ENCODE data around the gene PRR23B. TPM values are rescaled to one million over a fixed set of nuclear protein-coding genes. Genes with fewer than 3 reads are reported as not detected.
"Not testable (repeated sequence)": the region's sequence is repeated elsewhere in the genome, so short reads cannot be mapped to it uniquely, and the experiment has no call there.

Gene PRR23B
- polyA plus RNA-seq (ENCODE audit: insufficient read length in 12 of 12) = not detected
- long read RNA-seq, donor 1 = 0 reads
- long read RNA-seq, donor 2 = 0 reads
- long read RNA-seq, donor 3 = 0 reads
- long read RNA-seq, donor 4 = 0 reads
- long read RNA-seq, donor 5 = 0 reads
- long read RNA-seq, donor 6 = 0 reads
- long read RNA-seq, donor 7, partial matches to known transcripts = 0 of 1 reads
- long read RNA-seq, donor 7, other reads (novel, unspliced or antisense) = 0 of 1 reads
- long read RNA-seq, donor 8 = 0 reads
- long read RNA-seq, donor 9 = 0 reads
- long read RNA-seq, donor 10 = 0 reads
- long read RNA-seq, donor 11 = 0 reads

- no peak for DNase-seq
These were observed at the start of gene PRR23B for GRCh38 chr3:139020868-139021234. TSS of gene PRR23B (minus strand) at chr3:139020926. CDS start at chr3:139020661, 265 bp downstream.

GRCh38 chr3:139062918-139063317 is 42.2 kb upstream of the PRR23B start:
- no peak for DNase-seq

- no peak for DNase-seq
These were observed 32.3 kb upstream of the PRR23B start for GRCh38 chr3:139052802-139053600.

GRCh38 chr3:139044366-139045210 is 23.9 kb upstream of the PRR23B start, which contains the start of gene PRR23C:
TSS of gene PRR23C (minus strand) at chr3:139044892. CDS start at chr3:139044620, 272 bp downstream.
- no peak for DNase-seq

- no peak for DNase-seq
These were observed 23.0 kb upstream of the PRR23B start for GRCh38 chr3:139043554-139044365.

- no peak for DNase-seq
These were observed 16.8 kb upstream of the PRR23B start for GRCh38 chr3:139037478-139037877.

GRCh38 chr3:139032326-139033002 is 11.7 kb upstream of the PRR23B start:
- DNase-seq = no peak

GRCh38 chr3:139030576-139030975 is 9.8 kb upstream of the PRR23B start:
- DNase-seq = not testable (repeated sequence)

- DNase-seq = no peak
These were observed 4.2 kb upstream of the PRR23B start for GRCh38 chr3:139024968-139025367.

GRCh38 chr3:139020036-139020867 is 474 bp downstream of the PRR23B start:
- no peak for DNase-seq

- DNase-seq = no peak
These were observed 4.2 kb downstream of the PRR23B start for GRCh38 chr3:139016430-139017048.

GRCh38 chr3:139006051-139006716 is 14.5 kb downstream of the PRR23B start, which contains the start of gene PRR23A:
TSS of gene PRR23A (minus strand) at chr3:139006268. CDS start at chr3:139006268, 0 bp downstream.
- DNase-seq = no peak

GRCh38 chr3:139005356-139005993 is 15.3 kb downstream of the PRR23B start:
- no peak for DNase-seq

- no peak for DNase-seq
These were observed 25.0 kb downstream of the PRR23B start for GRCh38 chr3:138995706-138996105.

- no peak for DNase-seq
These were observed 33.5 kb downstream of the PRR23B start for GRCh38 chr3:138987181-138987580.

GRCh38 chr3:138985932-138986331 is 34.8 kb downstream of the PRR23B start:
- DNase-seq = no peak

GRCh38 chr3:138984816-138985215 is 35.9 kb downstream of the PRR23B start:
- DNase-seq = no peak

- no peak for DNase-seq
These were observed 44.7 kb downstream of the PRR23B start for GRCh38 chr3:138976047-138976446.
